NT2/D1 (cell line): ENCODE results near the gene SF3B3.

Experiments used
- SUZ12 ChIP-seq: IDR thresholded peaks from 2 replicates; pipeline ENCODE4 v1.6.1; 2011; ENCODE audit not compliant: insufficient read length, insufficient read depth; ENCODE audit errors: extremely low read depth
- YY1 ChIP-seq: IDR thresholded peaks from 2 replicates; pipeline ENCODE4 v1.6.1; 2011; ENCODE audit not compliant: insufficient read length, insufficient read depth
- ZNF274 ChIP-seq: IDR thresholded peaks from 2 replicates; pipeline ENCODE4 v1.6.1; 2011; ENCODE audit warnings: mild to moderate bottlenecking, low read depth, low read length

GRCh38 chr16:70592106-70592571 is 68.5 kb downstream of the SF3B3 start:
- TF ChIP-seq ZNF274 (no peak), YY1 (no peak), SUZ12 (no peak)
